Kidney (tissue), 14 donors: ENCODE results near the gene CALU. TPM values are rescaled to one million over a fixed set of nuclear protein-coding genes. Genes with fewer than 3 reads are reported as not detected.

Source experiments
- DNase-seq, 5 donors: peaks; one replicate each; pipeline ENCODE4 v3.0.0-alpha.2; 2013 to 2020
- FAIRE-seq: peaks from 2 replicates; lab custom pipeline; 2012; peaks lifted over from hg19 to GRCh38; lab: Jason Lieb, UNC
- H3K27ac ChIP-seq, 2 donors: one replicate each; pipeline ENCODE4 v1.7.0; 2013; ENCODE audit warnings: low read depth in 2 of 2, low read length in 2 of 2, inconsistent platforms in 1 of 2
- H3K27me3 ChIP-seq: one replicate; pipeline ENCODE4 v1.7.1; 2013; ENCODE audit warnings: low read length, inconsistent platforms; ENCODE audit not compliant: control insufficient read depth, insufficient read depth
- H3K36me3 ChIP-seq, 3 donors: one replicate each; pipeline versions ENCODE4 v1.7.0 to v1.7.1; 2013; ENCODE audit warnings: low read length in 3 of 3, control low read depth in 1 of 3, inconsistent platforms in 1 of 3; ENCODE audit not compliant: insufficient read depth in 3 of 3, control insufficient read depth in 2 of 3
- H3K4me1 ChIP-seq, 3 donors: one replicate each; pipeline versions ENCODE4 v1.7.0 to v1.7.1; 2013; ENCODE audit warnings: low read length in 3 of 3, inconsistent platforms in 1 of 3, low read depth in 1 of 3; ENCODE audit not compliant: control insufficient read depth in 2 of 3, insufficient read depth in 2 of 3
- H3K4me3 ChIP-seq, 3 donors: one replicate each; pipeline versions ENCODE4 v1.7.0 to v1.8.1; 2013; ENCODE audit warnings: low read length in 3 of 3, control low read depth in 1 of 3, inconsistent platforms in 1 of 3
- H3K9ac ChIP-seq, 3 donors: one replicate each; pipeline versions ENCODE4 v1.7.0 to v1.7.1; 2013; ENCODE audit warnings: low read length in 3 of 3, control low read depth in 1 of 3, inconsistent platforms in 1 of 3
- H3K9me3 ChIP-seq, 3 donors: one replicate each; pipeline versions ENCODE4 v1.7.0 to v1.7.1; 2013; ENCODE audit warnings: low read length in 3 of 3, control low read depth in 1 of 3, inconsistent platforms in 1 of 3; ENCODE audit not compliant: control insufficient read depth in 2 of 3, insufficient read depth in 1 of 3
- CTCF ChIP-seq: IDR thresholded peaks from 3 replicates; pipeline ENCODE4 v1.5.1; 2012; ENCODE audit warnings: mild to moderate bottlenecking, moderate library complexity, borderline replicate concordance; ENCODE audit not compliant: insufficient read depth; ENCODE audit errors: extremely low read depth
- intact Hi-C: fragments of 100-400 bp; cut with DNase I; formaldehyde crosslinking; loops from one replicate; pipeline ENCODE4 v1.11.1; 2022
- polyA plus RNA-seq: library from polyadenylated mRNA; stranded (reverse); fragments of 350-450 nt; fragmentation: Illumina TruSeq; extraction: RNeasy Lipid Tissue Mini Kit (QIAGEN cat#74804); gene quantifications from one replicate; pipeline ENCODE4 v1.2.3, GENCODE V29; 2014; ENCODE audit warnings: low read depth, low replicate concordance; ENCODE audit not compliant: insufficient read depth
- total RNA-seq: library from RNA; stranded (reverse); fragmentation: NEBNext Ultra II Directional; extraction: Animal tissue kit (Norgen Biotek cat#: 25700); gene quantifications from one replicate; pipeline ENCODE4 v1.2.1, GENCODE V29; 2021
- donor health status: control.
- donor health status: control.
- donor health status: control.
- donor health status: control.
- donor health status: control.
- donor health status: DM: yes; HTN: yes; CAD: no.
- donor health status: Normal renal cell carcinoma (clear cell type).

The CALU gene
- total and polyA plus RNA-seq, 2 donors from 2014 or later = 32.9 to 75.1 TPM

GRCh38 chr7:128783143-128783861 is 44.1 kb downstream of the CALU start:
- Histone ChIP-seq H3K9me3 (no peaks in the 10 kb centered on the region), H3K4me1 (no peaks in the 10 kb centered on the region), H3K27me3 (no peaks in the 10 kb centered on the region), H3K9ac (no peak overlapping the region), H3K36me3 (no peaks in the 10 kb centered on the region), H3K4me3 (no peak overlapping the region), H3K27ac (no peak overlapping the region)
- FAIRE-seq (no peak), DNase-seq (peak; percentile 54 to 85 (median 70))
- intact Hi-C loops = no loop called here
- TF ChIP-seq CTCF = no peak

- intact Hi-C loops = no loop called here
- Histone ChIP-seq H3K36me3 (no peaks in the 10 kb centered on the region), H3K27me3 (no peaks in the 10 kb centered on the region), H3K9ac (no peak overlapping the region), H3K27ac (no peak overlapping the region), H3K4me3 (no peak overlapping the region), H3K4me1 (peaks cover 0 to 4% (median 0%) of the 10 kb centered on the region in 3 donors), H3K9me3 (no peaks in the 10 kb centered on the region)
- no peak for TF ChIP-seq CTCF
- no peak for FAIRE-seq
- DNase-seq = no peak
These were observed 46.6 kb downstream of the CALU start for GRCh38 chr7:128785738-128786137.

GRCh38 chr7:128788446-128789412 is 49.6 kb downstream of the CALU start:
- Histone ChIP-seq H3K27me3 (no peaks in the 10 kb centered on the region), H3K4me3 (no peak overlapping the region), H3K9me3 (no peaks in the 10 kb centered on the region), H3K9ac (no peak overlapping the region), H3K36me3 (no peaks in the 10 kb centered on the region), H3K27ac (no peak overlapping the region), H3K4me1 (peaks cover 0 to 8% (median 0%) of the 10 kb centered on the region in 3 donors)
- no peak for TF ChIP-seq CTCF
- no peak for FAIRE-seq
- intact Hi-C loops = no loop called here
- no peak for DNase-seq
